ENCODE data around the gene CPT2.
"Not testable (repeated sequence)": the region's sequence is repeated elsewhere in the genome, so short reads cannot be mapped to it uniquely, and the experiment has no call there.

The CPT2 gene

DNA sequence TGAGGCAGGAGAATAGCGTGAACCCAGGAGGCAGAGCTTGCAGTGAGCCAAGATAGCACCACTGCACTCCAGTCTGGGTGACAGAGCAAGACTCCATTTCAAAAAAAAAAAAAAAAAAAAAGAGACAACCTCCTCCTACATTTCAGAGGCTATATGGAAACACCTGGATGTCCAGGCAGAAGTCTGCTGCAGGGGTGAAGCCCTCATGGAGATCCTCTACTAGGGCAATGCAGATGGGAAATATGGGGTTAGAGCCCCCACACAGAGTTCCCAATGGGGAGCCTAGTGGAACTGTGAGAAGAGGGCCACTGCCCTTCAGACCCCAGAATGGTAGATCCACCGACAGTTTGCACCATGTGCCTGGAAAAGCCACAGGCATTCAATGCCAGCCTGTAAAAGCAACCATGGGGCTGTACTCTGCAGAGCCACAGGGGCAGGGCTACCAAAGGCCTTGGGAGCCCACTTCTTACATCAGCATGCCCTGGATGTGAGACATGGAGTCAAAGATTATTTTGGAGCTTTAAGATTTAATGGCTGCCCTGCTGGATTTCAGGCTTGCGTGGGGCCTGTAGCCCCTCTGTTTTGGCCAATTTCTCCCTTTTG, 9.6 kb downstream of the CPT2 start:
- in situ Hi-C loops (cut with MboI; ENCODE audit: low pct_unique_long_range_greater_than_20kb, low sequenced_read_pairs); DNase-seq: not testable (repeated sequence)

DNA sequence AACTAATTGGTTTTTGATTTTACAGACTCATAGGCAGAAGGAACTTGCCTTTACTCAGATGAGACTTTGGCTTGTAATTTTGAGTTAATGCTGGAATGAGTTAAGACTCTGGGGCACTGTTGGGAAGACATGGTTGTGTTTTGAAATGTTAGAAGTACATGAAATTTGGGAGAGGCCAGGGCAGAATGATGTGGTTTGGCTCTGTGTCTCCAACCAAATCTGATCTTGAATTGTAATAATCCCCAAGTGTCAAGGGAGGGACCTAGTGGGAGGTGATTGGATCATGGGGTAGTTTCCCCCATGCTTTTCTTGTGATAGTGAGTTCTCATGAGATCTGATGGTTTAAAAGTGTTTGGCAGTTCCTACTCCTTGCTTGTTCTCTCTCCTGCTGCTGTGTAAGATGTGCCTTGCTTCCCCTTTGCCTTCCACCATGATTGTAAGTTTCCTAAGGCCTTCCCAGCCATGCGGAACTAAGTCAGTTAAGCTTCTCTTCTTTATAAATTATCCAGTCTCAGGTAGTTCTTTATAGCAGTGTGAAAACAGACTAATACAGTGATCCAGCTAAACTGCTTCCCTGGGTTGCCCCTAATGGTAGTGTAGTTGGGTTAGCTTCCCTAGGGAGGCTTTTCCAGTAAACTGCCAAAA, 10.2 kb downstream of the CPT2 start:
- in situ Hi-C loops (cut with MboI; ENCODE audit: low pct_unique_long_range_greater_than_20kb, low sequenced_read_pairs) = no loop called here
- no peak for DNase-seq

- no peak for DNase-seq
- in situ Hi-C loops (cut with MboI; ENCODE audit: low pct_unique_long_range_greater_than_20kb, low sequenced_read_pairs) = no loop called here
Observed at GRCh38 chr1:53207726-53208125, 11.1 kb downstream of the CPT2 start.

GRCh38 chr1:53210352-53210751, 13.7 kb downstream of the CPT2 start:
- DNase-seq = no peak
- in situ Hi-C loops (cut with MboI; ENCODE audit: low pct_unique_long_range_greater_than_20kb, low sequenced_read_pairs) = no loop called here

GRCh38 chr1:53210954-53211353, 14.3 kb downstream of the CPT2 start:
- in situ Hi-C loops (cut with MboI; ENCODE audit: low pct_unique_long_range_greater_than_20kb, low sequenced_read_pairs) = no loop called here

DNA sequence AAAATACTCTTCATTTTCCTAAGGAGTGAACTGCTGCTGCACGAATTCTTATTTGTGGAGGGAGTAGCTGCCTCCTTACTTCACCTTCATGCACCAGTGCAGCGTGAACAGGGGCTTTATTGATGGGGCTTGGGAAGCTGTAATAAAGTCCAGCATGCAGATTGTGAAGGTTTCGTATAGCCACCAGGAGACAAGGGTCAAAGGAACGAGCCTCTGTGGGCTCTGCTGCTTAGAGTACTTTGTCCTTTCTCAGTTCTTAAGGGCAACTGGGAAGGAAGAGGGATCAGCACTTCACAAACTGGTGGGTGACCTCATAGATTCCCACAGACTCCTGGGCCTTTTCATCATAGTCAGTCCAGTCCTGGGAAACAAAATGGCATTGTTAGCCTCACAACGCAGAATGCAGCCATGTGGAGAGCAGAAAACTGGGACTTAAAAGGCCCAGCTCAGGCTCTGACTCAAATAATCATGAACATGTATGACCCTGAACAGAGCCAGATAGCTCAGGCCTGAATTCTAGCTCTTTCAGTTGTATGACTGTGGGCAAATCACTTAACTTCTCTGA, 17.8 kb downstream of the CPT2 start:
- no peak for DNase-seq
- in situ Hi-C loops (cut with MboI; ENCODE audit: low pct_unique_long_range_greater_than_20kb, low sequenced_read_pairs) = no loop called here

More at GRCh38 chr1:53210954-53211353, 14.3 kb downstream of the CPT2 start:
- DNase-seq = no peak

DNA sequence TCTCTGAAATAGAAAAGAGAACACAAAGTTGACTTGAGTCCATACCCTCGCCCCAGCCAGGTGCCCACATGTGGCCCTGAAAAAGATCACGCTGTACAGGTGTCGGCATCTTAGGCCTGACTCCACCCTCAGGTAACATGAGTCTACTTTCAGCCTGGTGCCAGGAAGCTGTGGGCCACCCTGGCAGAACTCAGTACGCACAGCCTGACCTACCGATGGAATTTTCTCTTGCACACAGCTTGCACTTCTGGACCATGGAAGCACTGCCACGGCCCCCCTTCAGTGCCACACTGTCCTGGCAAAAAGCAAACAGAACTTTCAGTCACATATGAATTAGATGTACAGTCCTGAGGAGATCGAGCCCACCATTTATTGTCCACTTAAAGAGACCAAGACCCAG, 21.6 kb downstream of the CPT2 start:
- no peak for DNase-seq
- in situ Hi-C loops (cut with MboI; ENCODE audit: low pct_unique_long_range_greater_than_20kb, low sequenced_read_pairs) = no loop called here

- no peak for DNase-seq
- in situ Hi-C loops (cut with MboI; ENCODE audit: low pct_unique_long_range_greater_than_20kb, low sequenced_read_pairs) = no loop called here
Observed at GRCh38 chr1:53219711-53220110, 23.1 kb downstream of the CPT2 start.

GRCh38 chr1:53220171-53220961, 23.7 kb downstream of the CPT2 start, which contains the start of gene CZIB:
CZIB (minus strand) TSS chr1:53220634; CDS start chr1:53220575, 59 bp downstream.
- peak; percentile 90 for DNase-seq
- in situ Hi-C loops (cut with MboI; ENCODE audit: low pct_unique_long_range_greater_than_20kb, low sequenced_read_pairs) = no loop called here

DNA sequence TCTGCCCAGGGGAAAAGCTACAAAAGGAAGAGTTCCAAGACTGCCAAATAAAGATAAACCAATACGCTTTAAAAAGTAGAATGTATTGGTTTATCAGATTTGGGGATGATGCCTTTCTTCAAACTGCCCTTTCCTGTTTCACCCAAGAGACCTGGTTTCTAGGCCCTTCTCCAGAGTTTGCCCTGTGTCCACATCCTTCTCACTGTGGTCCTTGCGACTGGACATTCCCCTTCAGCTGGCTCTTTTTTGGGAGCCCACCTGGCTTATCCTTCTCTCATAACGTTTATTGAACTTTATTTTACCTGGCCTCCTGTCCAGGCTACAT, 24.3 kb downstream of the CPT2 start:
- no peak for DNase-seq
- in situ Hi-C loops (cut with MboI; ENCODE audit: low pct_unique_long_range_greater_than_20kb, low sequenced_read_pairs) = no loop called here

- DNase-seq = peak; percentile 7
- in situ Hi-C loops (cut with MboI; ENCODE audit: low pct_unique_long_range_greater_than_20kb, low sequenced_read_pairs) = no loop called here
Observed at GRCh38 chr1:53237638-53238037, 41.0 kb downstream of the CPT2 start.

GRCh38 chr1:53238197-53239155, 41.9 kb downstream of the CPT2 start, which contains the start of gene MAGOH:
MAGOH (minus strand) TSS chr1:53238518; CDS start chr1:53238448, 70 bp downstream.
- in situ Hi-C loops (cut with MboI; ENCODE audit: low pct_unique_long_range_greater_than_20kb, low sequenced_read_pairs) = no loop called here
- peak; percentile 97 for DNase-seq

- in situ Hi-C loops (cut with MboI; ENCODE audit: low pct_unique_long_range_greater_than_20kb, low sequenced_read_pairs) = no loop called here
- DNase-seq = no peak
Observed at GRCh38 chr1:53241828-53242227, 45.2 kb downstream of the CPT2 start.

DNA sequence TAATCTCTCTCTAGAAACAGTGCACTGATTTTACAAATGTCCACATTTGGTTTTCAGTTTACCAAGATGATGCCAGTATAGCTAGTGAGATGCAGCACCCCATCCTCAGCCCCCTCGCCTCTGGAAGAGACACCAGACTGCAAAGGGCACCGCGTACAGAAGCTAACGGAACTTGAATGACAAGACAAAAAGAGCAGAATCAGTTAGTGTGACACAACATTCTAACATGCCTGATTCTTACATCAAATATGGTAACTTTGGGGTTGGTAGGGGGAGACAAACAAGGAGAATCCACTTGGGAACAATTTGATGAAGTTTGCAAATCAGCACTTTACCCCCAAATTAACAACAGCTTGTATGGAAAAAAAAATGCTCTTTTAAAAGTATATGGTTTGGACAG, 45.8 kb downstream of the CPT2 start:
- in situ Hi-C loops (cut with MboI; ENCODE audit: low pct_unique_long_range_greater_than_20kb, low sequenced_read_pairs) = no loop called here
- no peak for DNase-seq

- in situ Hi-C loops (cut with MboI; ENCODE audit: low pct_unique_long_range_greater_than_20kb, low sequenced_read_pairs) = no loop called here
- DNase-seq = no peak
Observed at GRCh38 chr1:53244141-53244540, 47.5 kb downstream of the CPT2 start.

GRCh38 chr1:53246261-53247134, 49.9 kb downstream of the CPT2 start:
- in situ Hi-C loops (cut with MboI; ENCODE audit: low pct_unique_long_range_greater_than_20kb, low sequenced_read_pairs) = no loop called here
- DNase-seq = no peak

- in situ Hi-C loops (cut with MboI; ENCODE audit: low pct_unique_long_range_greater_than_20kb, low sequenced_read_pairs) = no loop called here
- no peak for DNase-seq
Observed at GRCh38 chr1:53249706-53250105, 53.1 kb downstream of the CPT2 start.

GRCh38 chr1:53250325-53250724, 53.7 kb downstream of the CPT2 start:
- no peak for DNase-seq
- in situ Hi-C loops (cut with MboI; ENCODE audit: low pct_unique_long_range_greater_than_20kb, low sequenced_read_pairs) = no loop called here

Data from KBM-7 (cell line).